Ishikawa (cell line): Measurements from ENCODE around the gene CCDC150.

Experiments
- CEBPB ChIP-seq: IDR thresholded peaks from 2 replicates; pipeline ENCODE4 v1.6.1; 2012
- CREB1 ChIP-seq: IDR thresholded peaks from 2 replicates; pipeline ENCODE4 v1.6.1; 2012; ENCODE audit warnings: low read depth
- EGR1 ChIP-seq: IDR thresholded peaks from 2 replicates; pipeline ENCODE4 v1.6.1; 2012
- EP300 ChIP-seq: IDR thresholded peaks from 2 replicates; pipeline ENCODE4 v1.6.1; 2012; ENCODE audit warnings: borderline replicate concordance
- FOXM1 ChIP-seq: IDR thresholded peaks from 2 replicates; pipeline ENCODE4 v1.6.1; 2012; ENCODE audit warnings: low read depth, borderline replicate concordance
- NFIC ChIP-seq: IDR thresholded peaks from 2 replicates; pipeline ENCODE4 v1.6.1; 2012
- RAD21 ChIP-seq: IDR thresholded peaks from 2 replicates; pipeline ENCODE4 v1.6.1; 2012; ENCODE audit warnings: low read depth
- TAF1 ChIP-seq: IDR thresholded peaks from 2 replicates; pipeline ENCODE4 v1.6.1; 2012; ENCODE audit warnings: low read depth, mild to moderate bottlenecking
- TCF12 ChIP-seq: IDR thresholded peaks from 2 replicates; pipeline ENCODE4 v1.6.1; 2012; ENCODE audit warnings: low read depth
- TEAD4 ChIP-seq: IDR thresholded peaks from 2 replicates; pipeline ENCODE4 v1.6.1; 2012
- YY1 ChIP-seq: IDR thresholded peaks from 2 replicates; pipeline ENCODE4 v1.6.1; 2012; ENCODE audit warnings: low read depth
- ZBTB7A ChIP-seq: IDR thresholded peaks from 2 replicates; pipeline ENCODE4 v1.6.1; 2012; ENCODE audit warnings: low read depth
- TF ChIP-seq, protein P1 (sequence below): IDR thresholded peaks from 2 replicates; pipeline ENCODE4 v1.6.1; 2012; ENCODE audit warnings: low read depth, mild to moderate bottlenecking
- TF ChIP-seq, protein P2 (sequence below): IDR thresholded peaks from 2 replicates; pipeline ENCODE4 v1.6.1; 2012
- TF ChIP-seq, protein P3 (sequence below): IDR thresholded peaks from 2 replicates; pipeline ENCODE4 v1.6.1; 2012

Gene CCDC150

DNA sequence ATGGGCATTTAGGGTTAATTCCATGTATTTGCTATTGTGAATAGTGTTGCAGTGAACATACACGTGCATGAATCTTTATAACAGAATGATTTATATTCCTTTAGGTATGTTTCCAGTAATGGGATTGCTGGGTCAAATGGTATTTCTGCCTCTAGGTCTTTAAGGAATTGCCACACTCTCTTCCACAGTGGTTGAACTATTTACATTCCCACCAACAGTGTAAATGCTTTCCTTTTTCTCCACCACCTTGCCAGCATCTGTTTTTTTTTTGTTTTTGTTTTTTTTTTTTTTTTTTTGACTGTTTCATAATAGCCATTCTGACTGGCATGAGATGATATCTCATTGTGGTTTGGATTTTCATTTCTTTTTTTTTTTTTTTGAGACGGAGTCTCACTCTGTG is 97.5 kb downstream of the CCDC150 start:
- TF ChIP-seq RAD21: no peak
- TF ChIP-seq TAF1: no peak
- no peak for TF ChIP-seq ZBTB7A
- TF ChIP-seq, protein P1, sequence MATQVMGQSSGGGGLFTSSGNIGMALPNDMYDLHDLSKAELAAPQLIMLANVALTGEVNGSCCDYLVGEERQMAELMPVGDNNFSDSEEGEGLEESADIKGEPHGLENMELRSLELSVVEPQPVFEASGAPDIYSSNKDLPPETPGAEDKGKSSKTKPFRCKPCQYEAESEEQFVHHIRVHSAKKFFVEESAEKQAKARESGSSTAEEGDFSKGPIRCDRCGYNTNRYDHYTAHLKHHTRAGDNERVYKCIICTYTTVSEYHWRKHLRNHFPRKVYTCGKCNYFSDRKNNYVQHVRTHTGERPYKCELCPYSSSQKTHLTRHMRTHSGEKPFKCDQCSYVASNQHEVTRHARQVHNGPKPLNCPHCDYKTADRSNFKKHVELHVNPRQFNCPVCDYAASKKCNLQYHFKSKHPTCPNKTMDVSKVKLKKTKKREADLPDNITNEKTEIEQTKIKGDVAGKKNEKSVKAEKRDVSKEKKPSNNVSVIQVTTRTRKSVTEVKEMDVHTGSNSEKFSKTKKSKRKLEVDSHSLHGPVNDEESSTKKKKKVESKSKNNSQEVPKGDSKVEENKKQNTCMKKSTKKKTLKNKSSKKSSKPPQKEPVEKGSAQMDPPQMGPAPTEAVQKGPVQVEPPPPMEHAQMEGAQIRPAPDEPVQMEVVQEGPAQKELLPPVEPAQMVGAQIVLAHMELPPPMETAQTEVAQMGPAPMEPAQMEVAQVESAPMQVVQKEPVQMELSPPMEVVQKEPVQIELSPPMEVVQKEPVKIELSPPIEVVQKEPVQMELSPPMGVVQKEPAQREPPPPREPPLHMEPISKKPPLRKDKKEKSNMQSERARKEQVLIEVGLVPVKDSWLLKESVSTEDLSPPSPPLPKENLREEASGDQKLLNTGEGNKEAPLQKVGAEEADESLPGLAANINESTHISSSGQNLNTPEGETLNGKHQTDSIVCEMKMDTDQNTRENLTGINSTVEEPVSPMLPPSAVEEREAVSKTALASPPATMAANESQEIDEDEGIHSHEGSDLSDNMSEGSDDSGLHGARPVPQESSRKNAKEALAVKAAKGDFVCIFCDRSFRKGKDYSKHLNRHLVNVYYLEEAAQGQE: no peak
- TF ChIP-seq CEBPB: no peak
- TF ChIP-seq, protein P2, sequence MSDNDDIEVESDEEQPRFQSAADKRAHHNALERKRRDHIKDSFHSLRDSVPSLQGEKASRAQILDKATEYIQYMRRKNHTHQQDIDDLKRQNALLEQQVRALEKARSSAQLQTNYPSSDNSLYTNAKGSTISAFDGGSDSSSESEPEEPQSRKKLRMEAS: no peak
- TF ChIP-seq NFIC: no peak
- no peak for TF ChIP-seq TEAD4
- TF ChIP-seq CREB1: no peak
- TF ChIP-seq YY1: no peak
- TF ChIP-seq EP300: no peak
- TF ChIP-seq FOXM1: no peak
- no peak for TF ChIP-seq TCF12
- TF ChIP-seq, protein P3, sequence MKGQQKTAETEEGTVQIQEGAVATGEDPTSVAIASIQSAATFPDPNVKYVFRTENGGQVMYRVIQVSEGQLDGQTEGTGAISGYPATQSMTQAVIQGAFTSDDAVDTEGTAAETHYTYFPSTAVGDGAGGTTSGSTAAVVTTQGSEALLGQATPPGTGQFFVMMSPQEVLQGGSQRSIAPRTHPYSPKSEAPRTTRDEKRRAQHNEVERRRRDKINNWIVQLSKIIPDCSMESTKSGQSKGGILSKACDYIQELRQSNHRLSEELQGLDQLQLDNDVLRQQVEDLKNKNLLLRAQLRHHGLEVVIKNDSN: no peak
- no peak for TF ChIP-seq EGR1

DNA sequence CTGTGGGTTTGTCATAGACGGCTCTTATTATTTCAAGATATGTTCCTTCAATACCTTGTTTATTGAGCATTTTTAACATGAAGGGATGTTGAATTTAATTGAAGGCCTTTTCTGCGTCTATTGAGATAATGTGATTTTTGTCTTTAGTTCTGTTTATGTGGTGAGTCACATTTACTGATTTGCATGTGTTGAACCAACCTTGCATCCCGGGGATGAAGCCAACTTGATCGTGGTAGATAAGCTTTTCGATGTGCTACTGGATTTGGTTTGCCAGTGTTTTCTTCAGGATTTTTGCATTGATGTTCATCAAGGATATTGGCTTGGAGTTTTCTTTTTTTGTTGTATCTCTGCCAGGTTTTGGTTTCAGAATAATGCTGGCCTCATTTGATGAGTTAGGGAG is 99.5 kb downstream of the CCDC150 start:
- TF ChIP-seq EP300 (no peak), NFIC (no peak)
- TF ChIP-seq, protein P3: no peak
- TF ChIP-seq, protein P2: no peak

DNA sequence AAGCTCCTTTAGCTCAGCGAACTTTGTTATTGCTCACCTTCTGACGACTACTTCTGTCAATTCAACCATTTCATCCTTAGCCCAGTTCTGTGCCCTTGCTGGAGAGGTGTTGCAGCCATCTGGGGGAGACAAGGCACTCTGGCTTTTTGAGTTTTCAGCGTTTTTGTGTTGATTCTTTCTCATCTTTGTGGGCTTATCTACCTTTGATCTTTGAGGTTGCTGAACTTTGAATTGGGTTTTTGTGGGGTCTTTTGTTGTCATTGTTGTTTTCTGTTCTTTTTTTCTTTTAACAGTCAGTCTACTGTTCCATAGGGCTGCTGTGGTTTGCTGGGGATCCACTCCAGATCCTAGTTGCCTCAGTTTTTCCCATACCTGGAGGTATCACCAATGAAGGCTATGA is 102.7 kb downstream of the CCDC150 start:
- TF ChIP-seq, protein P2: no peak
- TF ChIP-seq EGR1 (no peak), FOXM1 (no peak), TEAD4 (no peak), TCF12 (no peak), YY1 (no peak), CREB1 (no peak), NFIC (no peak), EP300 (no peak), RAD21 (no peak)
- TF ChIP-seq, protein P1: no peak

DNA sequence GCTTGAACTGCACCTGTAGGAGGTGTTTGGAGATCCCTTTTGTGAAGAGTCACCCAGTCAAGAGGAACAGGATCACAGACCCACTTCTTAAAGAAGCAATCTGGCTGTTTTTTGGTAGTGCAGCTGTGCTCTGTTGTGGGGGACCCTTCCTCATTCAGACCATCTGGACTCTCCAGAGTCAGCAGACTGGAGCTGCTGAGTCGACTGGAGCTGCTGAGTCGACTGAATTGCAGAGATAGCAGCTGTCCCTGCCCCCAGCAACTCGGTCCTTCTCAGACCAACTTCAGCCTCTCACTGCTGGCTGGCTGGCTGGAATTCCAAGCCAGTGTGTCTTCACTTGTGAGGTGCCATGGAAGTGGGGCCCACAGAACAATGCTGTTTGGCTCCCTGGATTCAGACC is 103.2 kb downstream of the CCDC150 start:
- TF ChIP-seq, protein P2: no peak

DNA sequence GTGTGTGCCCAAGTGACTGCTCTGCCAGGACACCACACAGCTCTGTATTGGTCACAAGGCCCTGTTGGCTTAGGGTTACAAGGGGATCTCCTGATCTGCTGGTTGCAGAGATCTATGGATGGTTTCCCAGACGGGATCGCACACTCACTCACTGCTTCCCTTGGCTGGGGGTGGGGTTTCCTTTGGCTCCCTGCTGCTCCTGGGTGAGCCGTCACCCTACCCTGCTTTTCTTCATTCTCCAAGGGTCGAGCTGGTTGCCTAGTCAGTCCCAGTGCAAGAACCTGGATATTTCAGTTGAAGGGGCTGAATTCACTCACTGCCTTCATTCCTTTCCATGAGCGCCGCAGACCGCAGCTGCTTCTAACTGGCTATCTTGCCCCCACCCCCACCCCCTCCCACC is 103.7 kb downstream of the CCDC150 start:
- TF ChIP-seq ZBTB7A: no peak
- no peak for TF ChIP-seq RAD21
- TF ChIP-seq TAF1: no peak
- TF ChIP-seq, protein P1: no peak
- TF ChIP-seq EGR1: no peak
- TF ChIP-seq CEBPB: no peak
- no peak for TF ChIP-seq TEAD4
- TF ChIP-seq CREB1: no peak
- TF ChIP-seq, protein P2: no peak
- TF ChIP-seq EP300: no peak
